ENCODE data around the gene SEPTIN5.

DNA sequence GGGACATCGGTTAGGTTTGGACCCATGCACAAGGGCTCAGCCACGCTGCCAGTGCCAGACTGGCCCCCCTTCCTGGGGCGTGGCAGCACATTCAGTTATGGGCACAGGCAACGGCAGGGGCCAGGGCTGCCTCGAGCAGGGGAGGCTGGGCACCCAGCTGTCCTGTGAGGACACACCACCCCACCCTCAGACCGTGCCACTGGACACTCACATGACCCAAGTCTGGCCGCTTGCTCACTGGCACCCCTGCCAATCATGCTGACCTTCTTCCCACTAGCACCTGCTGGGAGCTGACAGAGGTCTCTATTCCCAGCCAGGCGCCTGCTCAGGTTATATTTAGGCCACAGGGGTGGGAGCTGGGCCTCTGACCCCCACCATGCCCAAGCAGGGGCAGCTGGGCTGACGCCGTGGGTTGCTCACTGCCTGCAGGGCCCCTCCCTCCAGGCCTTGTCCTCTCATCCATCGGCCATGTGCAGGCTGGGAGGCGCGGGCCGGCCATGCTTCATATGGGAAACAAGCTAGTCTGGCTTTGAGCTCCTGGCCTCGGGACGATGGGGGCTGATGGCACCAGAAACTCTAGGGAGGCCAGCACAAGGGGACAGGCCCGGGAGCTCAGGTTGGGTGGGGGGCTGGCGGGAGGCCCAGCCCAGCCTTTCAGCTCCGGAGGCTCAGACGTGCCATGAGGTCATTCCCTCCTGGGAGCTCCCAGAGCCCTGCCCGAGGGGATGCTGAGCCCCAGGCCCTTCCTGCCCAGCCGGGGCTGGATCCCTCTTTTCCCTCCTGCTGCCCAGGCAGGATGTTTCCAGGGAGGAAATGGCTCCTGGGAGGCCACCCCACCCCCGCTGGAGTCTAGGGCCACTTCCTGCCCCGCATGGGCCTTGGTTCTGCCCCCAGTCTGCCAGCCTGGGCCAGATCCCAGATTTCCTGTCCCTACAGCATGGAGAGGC lies 31.1 kb downstream of the SEPTIN5 start:
- no peak for TF ChIP-seq SIN3A (IDR thresholded peaks at IDR 0.05; ENCODE audit: borderline replicate concordance, insufficient read depth, low read length)
- TF ChIP-seq, protein P1, sequence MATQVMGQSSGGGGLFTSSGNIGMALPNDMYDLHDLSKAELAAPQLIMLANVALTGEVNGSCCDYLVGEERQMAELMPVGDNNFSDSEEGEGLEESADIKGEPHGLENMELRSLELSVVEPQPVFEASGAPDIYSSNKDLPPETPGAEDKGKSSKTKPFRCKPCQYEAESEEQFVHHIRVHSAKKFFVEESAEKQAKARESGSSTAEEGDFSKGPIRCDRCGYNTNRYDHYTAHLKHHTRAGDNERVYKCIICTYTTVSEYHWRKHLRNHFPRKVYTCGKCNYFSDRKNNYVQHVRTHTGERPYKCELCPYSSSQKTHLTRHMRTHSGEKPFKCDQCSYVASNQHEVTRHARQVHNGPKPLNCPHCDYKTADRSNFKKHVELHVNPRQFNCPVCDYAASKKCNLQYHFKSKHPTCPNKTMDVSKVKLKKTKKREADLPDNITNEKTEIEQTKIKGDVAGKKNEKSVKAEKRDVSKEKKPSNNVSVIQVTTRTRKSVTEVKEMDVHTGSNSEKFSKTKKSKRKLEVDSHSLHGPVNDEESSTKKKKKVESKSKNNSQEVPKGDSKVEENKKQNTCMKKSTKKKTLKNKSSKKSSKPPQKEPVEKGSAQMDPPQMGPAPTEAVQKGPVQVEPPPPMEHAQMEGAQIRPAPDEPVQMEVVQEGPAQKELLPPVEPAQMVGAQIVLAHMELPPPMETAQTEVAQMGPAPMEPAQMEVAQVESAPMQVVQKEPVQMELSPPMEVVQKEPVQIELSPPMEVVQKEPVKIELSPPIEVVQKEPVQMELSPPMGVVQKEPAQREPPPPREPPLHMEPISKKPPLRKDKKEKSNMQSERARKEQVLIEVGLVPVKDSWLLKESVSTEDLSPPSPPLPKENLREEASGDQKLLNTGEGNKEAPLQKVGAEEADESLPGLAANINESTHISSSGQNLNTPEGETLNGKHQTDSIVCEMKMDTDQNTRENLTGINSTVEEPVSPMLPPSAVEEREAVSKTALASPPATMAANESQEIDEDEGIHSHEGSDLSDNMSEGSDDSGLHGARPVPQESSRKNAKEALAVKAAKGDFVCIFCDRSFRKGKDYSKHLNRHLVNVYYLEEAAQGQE (IDR thresholded peaks at IDR 0.05; ENCODE audit: insufficient read depth in 1 of 2, low read depth in 2 of 2, low read length in 2 of 2) = no peak
- TF ChIP-seq TAF1 (IDR thresholded peaks at IDR 0.05; ENCODE audit: borderline replicate concordance, insufficient read depth, low read length) = no peak
